ENCODE results near the gene CIAO2B.
"Not testable (repeated sequence)": the region's sequence is repeated elsewhere in the genome, so short reads cannot be mapped to it uniquely, and the experiment has no call there.

The CIAO2B gene

GRCh38 chr16:66934138-66934838, at the start of gene CIAO2B:
Gene CIAO2B (minus strand): TSS chr16:66934402. CDS start chr16:66934364, 38 bp downstream.
- peak; percentile 65 to 94 (median 88) for DNase-seq
- intact Hi-C loops (cut with DNase I) = no loop called here

GRCh38 chr16:66983033-66983432, 48.8 kb upstream of the CIAO2B start:
- intact Hi-C loops (cut with DNase I) = no loop called here
- no peak for DNase-seq

GRCh38 chr16:66979011-66979717, 45.0 kb upstream of the CIAO2B start:
- peak in 6 of 42 donors; percentile 26 to 50 (median 38) for DNase-seq
- intact Hi-C loops (cut with DNase I) = loop anchor here (5.0 kb wide), 1 partner anchor 123 kb away; no protein-coding TSS in a partner anchor

GRCh38 chr16:66977341-66978113, 43.3 kb upstream of the CIAO2B start:
- peak; percentile 77 to 98 (median 93) for DNase-seq
- intact Hi-C loops (cut with DNase I) = loop anchor here (2.0 to 5.0 kb wide), 2 partner anchors 125 to 177 kb away; no protein-coding TSS in a partner anchor

GRCh38 chr16:66976746-66977145, 42.5 kb upstream of the CIAO2B start:
- intact Hi-C loops (cut with DNase I) = loop anchor here (2.0 to 5.0 kb wide), 2 partner anchors 126 to 178 kb away; no protein-coding TSS in a partner anchor
- no peak for DNase-seq

GRCh38 chr16:66975302-66975893, 41.2 kb upstream of the CIAO2B start:
- no peak for DNase-seq
- intact Hi-C loops (cut with DNase I) = loop anchor here (5.0 kb wide), 1 partner anchor 127 kb away; no protein-coding TSS in a partner anchor

GRCh38 chr16:66974932-66975246, 40.7 kb upstream of the CIAO2B start:
- not testable (repeated sequence) for DNase-seq
- intact Hi-C loops (cut with DNase I) = loop anchor here (5.0 kb wide), 1 partner anchor 127 kb away; no protein-coding TSS in a partner anchor

GRCh38 chr16:66974156-66974931, 40.1 kb upstream of the CIAO2B start:
- DNase-seq; intact Hi-C loops (cut with DNase I): not testable (repeated sequence)

GRCh38 chr16:66973716-66974115, 39.5 kb upstream of the CIAO2B start:
- DNase-seq = no peak
- intact Hi-C loops (cut with DNase I) = no loop called here

- DNase-seq = no peak
- intact Hi-C loops (cut with DNase I) = no loop called here
Measured at GRCh38 chr16:66972983-66973382, 38.8 kb upstream of the CIAO2B start.

GRCh38 chr16:66970775-66971720, 36.8 kb upstream of the CIAO2B start:
- intact Hi-C loops (cut with DNase I) = no loop called here

GRCh38 chr16:66968847-66969246, 34.6 kb upstream of the CIAO2B start:
- DNase-seq = peak in 4 of 42 donors; percentile 38 to 54 (median 41)
- intact Hi-C loops (cut with DNase I) = loop anchor here (10.0 kb wide), 1 partner anchor 56 kb away; the partner anchor contains the start of gene CBFB

More at GRCh38 chr16:66970775-66971720, 36.8 kb upstream of the CIAO2B start:
- no peak for DNase-seq

GRCh38 chr16:66964049-66964448, 29.8 kb upstream of the CIAO2B start:
- intact Hi-C loops (cut with DNase I) = loop anchor here (10.0 kb wide), 1 partner anchor 61 kb away; the partner anchor contains the start of gene CBFB
- DNase-seq = no peak

GRCh38 chr16:66961914-66962313, 27.7 kb upstream of the CIAO2B start:
- no peak for DNase-seq
- intact Hi-C loops (cut with DNase I) = loop anchor here (10.0 kb wide), 1 partner anchor 63 kb away; the partner anchor contains the start of gene CBFB

GRCh38 chr16:66961065-66961744, 27.0 kb upstream of the CIAO2B start, which contains the start of gene CES3:
Gene CES3 (plus strand): TSS chr16:66961266. CDS start chr16:66961308, 42 bp downstream.
- intact Hi-C loops (cut with DNase I) = loop anchor here (10.0 kb wide), 1 partner anchor 64 kb away; the partner anchor contains the start of gene CBFB
- DNase-seq = peak; percentile 31 to 84 (median 70)

- intact Hi-C loops (cut with DNase I) = loop anchor here (10.0 kb wide), 1 partner anchor 65 kb away; the partner anchor contains the start of gene CBFB
- DNase-seq = no peak
Measured at GRCh38 chr16:66960270-66960669, 26.1 kb upstream of the CIAO2B start.
